ENCODE measurements around the gene CYP2F1.

- no peak for TF ChIP-seq POLR2A (IDR thresholded peaks at IDR 0.05; ENCODE audit: low read depth, low read length)
- TF ChIP-seq CTCF (IDR thresholded peaks at IDR 0.05 in 2 of 3, conservative IDR thresholded peaks at IDR 0.05 in 1 of 3; ENCODE audit: control insufficient read depth in 2 of 3, extremely low read depth in 1 of 3, insufficient read depth in 1 of 3, low read depth in 3 of 3, low read length in 3 of 3) = no peak
- TF ChIP-seq REST (IDR thresholded peaks at IDR 0.05; ENCODE audit: low read depth, low read length) = no peak
- no peak for TF ChIP-seq CHD4 (IDR thresholded peaks at IDR 0.05)
Measured at GRCh38 chr19:41111296-41111695, 2.9 kb upstream of the CYP2F1 start.
